HepG2 (cell line): ENCODE results near the gene PSMC2. TPM values are rescaled to one million over a fixed set of nuclear protein-coding genes. Genes with fewer than 3 reads are reported as not detected.

Source experiments
- ARNT ChIP-seq: fragments of 450-650 bp; IDR thresholded peaks from 2 replicates; pipeline ENCODE4 v1.6.1; 2017
- ATRX ChIP-seq: sonication (generic); formaldehyde crosslinking; IDR thresholded peaks from 2 replicates; pipeline ENCODE4 v1.4.0; 2020; ENCODE audit warnings: missing genetic modification reagents, borderline replicate concordance
- ELF3 ChIP-seq: IDR thresholded peaks from 2 replicates; pipeline ENCODE4 v1.6.1; 2016; ENCODE audit warnings: missing genetic modification reagents, missing compliant biosample characterization
- ESRRA ChIP-seq: sonication (generic); formaldehyde crosslinking; IDR thresholded peaks from 2 replicates; pipeline ENCODE4 v1.5.1; 2020; ENCODE audit warnings: mild to moderate bottlenecking, low read depth, missing genetic modification reagents
- FOXJ3 ChIP-seq: sonication (generic); formaldehyde crosslinking; IDR thresholded peaks from 2 replicates; pipeline ENCODE4 v1.4.0; 2020; ENCODE audit warnings: missing genetic modification reagents, mild to moderate bottlenecking, borderline replicate concordance
- FOXK2 ChIP-seq: fragments of 450-650 bp; IDR thresholded peaks from 2 replicates; pipeline ENCODE4 v1.6.1; 2016
- GATAD2A ChIP-seq: IDR thresholded peaks from 2 replicates; pipeline ENCODE4 v1.6.1; 2016
- JARID2 ChIP-seq: sonication (generic); formaldehyde crosslinking; IDR thresholded peaks from 2 replicates; pipeline ENCODE4 v1.8.1; 2023; ENCODE audit warnings: missing genetic modification reagents, inconsistent platforms; ENCODE audit not compliant: insufficient replicate concordance
- LCORL ChIP-seq, 2 experiments: fragments of 450-650 bp in 1 of 2; sonication (generic) in 1 of 2; formaldehyde crosslinking in 1 of 2; IDR thresholded peaks; 2 replicates each; pipeline versions ENCODE4 v1.5.0 to v1.6.1; 2017 to 2020; ENCODE audit warnings: antibody characterized with exemption in 1 of 2, missing genetic modification reagents in 1 of 2
- MIER3 ChIP-seq: IDR thresholded peaks from 2 replicates; pipeline ENCODE4 v1.6.1; 2016; ENCODE audit warnings: missing compliant biosample characterization, borderline replicate concordance
- NR2F1 ChIP-seq, 2 experiments: fragments of 450-650 bp in 1 of 2; formaldehyde crosslinking in 1 of 2; IDR thresholded peaks; 2 replicates each; pipeline versions ENCODE4 v1.5.0 to v1.6.1; 2016 to 2020; ENCODE audit warnings: mild to moderate bottlenecking in 1 of 2, missing compliant biosample characterization in 1 of 2, missing genetic modification reagents in 1 of 2, moderate library complexity in 1 of 2
- PHF21A ChIP-seq: sonication (generic); formaldehyde crosslinking; IDR thresholded peaks from 2 replicates; pipeline ENCODE4 v1.5.0; 2020; ENCODE audit warnings: mild to moderate bottlenecking, missing genetic modification reagents
- SALL1 ChIP-seq: sonication (generic); formaldehyde crosslinking; IDR thresholded peaks from 2 replicates; pipeline ENCODE4 v1.8.0; 2022; ENCODE audit warnings: mild to moderate bottlenecking, missing genetic modification reagents
- SOX13 ChIP-seq, 3 experiments: fragments of 450-650 bp in 1 of 3; sonication (generic) in 1 of 3; formaldehyde crosslinking in 1 of 3; IDR thresholded peaks in 2 of 3; conservative IDR thresholded peaks in 1 of 3; 2 replicates each; pipeline versions ENCODE4 v1.5.0 to v1.6.1; 2016 to 2020; ENCODE audit warnings: antibody characterized with exemption in 1 of 3, mild to moderate bottlenecking in 1 of 3, missing compliant biosample characterization in 1 of 3, missing genetic modification reagents in 1 of 3, moderate library complexity in 1 of 3
- TARDBP ChIP-seq: sonication (generic); formaldehyde crosslinking; IDR thresholded peaks from 2 replicates; pipeline ENCODE4 v1.8.0; 2022; ENCODE audit warnings: mild to moderate bottlenecking, missing genetic modification reagents
- TBX3 ChIP-seq: fragments of 450-650 bp; IDR thresholded peaks from 2 replicates; pipeline ENCODE4 v1.6.1; 2017; ENCODE audit warnings: antibody characterized with exemption, mild to moderate bottlenecking, inconsistent platforms, borderline replicate concordance
- THYN1 ChIP-seq: sonication (generic); formaldehyde crosslinking; IDR thresholded peaks from 2 replicates; pipeline ENCODE4 v1.8.1; 2023; ENCODE audit warnings: low read depth, mild to moderate bottlenecking, moderate library complexity, missing genetic modification reagents, borderline replicate concordance
- ZKSCAN5 ChIP-seq: sonication (generic); formaldehyde crosslinking; IDR thresholded peaks from 2 replicates; pipeline ENCODE4 v1.5.1; 2020; ENCODE audit warnings: mild to moderate bottlenecking, missing genetic modification reagents
- ZMAT3 ChIP-seq: sonication (generic); formaldehyde crosslinking; conservative IDR thresholded peaks from 2 replicates; pipeline ENCODE4 v1.7.0; 2021; ENCODE audit warnings: missing genetic modification reagents
- ZNF292 ChIP-seq: sonication (generic); formaldehyde crosslinking; IDR thresholded peaks from 2 replicates; pipeline ENCODE4 v1.8.1; 2022; ENCODE audit warnings: mild to moderate bottlenecking, low read depth, missing genetic modification reagents, borderline replicate concordance
- ZNF329 ChIP-seq: sonication (generic); formaldehyde crosslinking; IDR thresholded peaks from 2 replicates; pipeline ENCODE4 v1.9.0; 2021; ENCODE audit warnings: low read depth, mild to moderate bottlenecking, missing genetic modification reagents
- ZNF468 ChIP-seq: sonication (generic); formaldehyde crosslinking; IDR thresholded peaks from 2 replicates; pipeline ENCODE4 v1.8.0; 2022; ENCODE audit warnings: mild to moderate bottlenecking, moderate library complexity, missing genetic modification reagents
- ZNF629 ChIP-seq: sonication (generic); formaldehyde crosslinking; conservative IDR thresholded peaks from 2 replicates; pipeline ENCODE4 v1.5.0; 2020; ENCODE audit warnings: missing genetic modification reagents
- ZNF780A ChIP-seq: sonication (generic); formaldehyde crosslinking; IDR thresholded peaks from 2 replicates; pipeline ENCODE4 v1.8.0; 2022; ENCODE audit warnings: mild to moderate bottlenecking, missing genetic modification reagents, moderate library complexity
- ZNF788 ChIP-seq: sonication (generic); formaldehyde crosslinking; IDR thresholded peaks from 2 replicates; pipeline ENCODE4 v1.5.0; 2020; ENCODE audit warnings: mild to moderate bottlenecking, missing genetic modification reagents, borderline replicate concordance
- ZNF816 ChIP-seq: sonication (generic); formaldehyde crosslinking; IDR thresholded peaks from 2 replicates; pipeline ENCODE4 v1.8.0; 2022; ENCODE audit warnings: missing genetic modification reagents, mild to moderate bottlenecking, borderline replicate concordance
- polyA plus RNA-seq, 8 experiments: library from polyadenylated mRNA; depleted of rRNA in 3 of 8; stranded (reverse) in 7 of 8; unstranded in 1 of 8; fragments of >200 nt; fragmentation: Illumina TruSeq in 4 of 8; extraction: Trizol in 4 of 8; gene quantifications; 2 replicates each; pipeline versions ENCODE4 v1.2.1 to v1.2.3, GENCODE V29; 2011 to 2016; ENCODE audit warnings: low read depth in 4 of 8, missing spikeins in 1 of 8, mixed read lengths in 1 of 8; ENCODE audit not compliant: insufficient read depth in 1 of 8
- total RNA-seq, 5 experiments: library from RNA; depleted of rRNA; stranded (reverse); fragments of >200 nt; fragmentation: Illumina TruSeq; extraction: Trizol; gene quantifications; 2 replicates each; pipeline ENCODE4 v1.2.3, GENCODE V29; 2016; ENCODE audit warnings: low read depth in 1 of 5
- TF ChIP-seq, protein P1 (sequence below): sonication (generic); formaldehyde crosslinking; conservative IDR thresholded peaks from 2 replicates; pipeline ENCODE4 v1.4.0; 2020; ENCODE audit warnings: mild to moderate bottlenecking, missing genetic modification reagents, moderate library complexity

Gene PSMC2
- total and polyA plus RNA-seq, 2 of the 13 experiments (the other 11 are each of a cell fraction or from before 2014, with no cell fraction given) = 89.9 to 181 TPM

DNA sequence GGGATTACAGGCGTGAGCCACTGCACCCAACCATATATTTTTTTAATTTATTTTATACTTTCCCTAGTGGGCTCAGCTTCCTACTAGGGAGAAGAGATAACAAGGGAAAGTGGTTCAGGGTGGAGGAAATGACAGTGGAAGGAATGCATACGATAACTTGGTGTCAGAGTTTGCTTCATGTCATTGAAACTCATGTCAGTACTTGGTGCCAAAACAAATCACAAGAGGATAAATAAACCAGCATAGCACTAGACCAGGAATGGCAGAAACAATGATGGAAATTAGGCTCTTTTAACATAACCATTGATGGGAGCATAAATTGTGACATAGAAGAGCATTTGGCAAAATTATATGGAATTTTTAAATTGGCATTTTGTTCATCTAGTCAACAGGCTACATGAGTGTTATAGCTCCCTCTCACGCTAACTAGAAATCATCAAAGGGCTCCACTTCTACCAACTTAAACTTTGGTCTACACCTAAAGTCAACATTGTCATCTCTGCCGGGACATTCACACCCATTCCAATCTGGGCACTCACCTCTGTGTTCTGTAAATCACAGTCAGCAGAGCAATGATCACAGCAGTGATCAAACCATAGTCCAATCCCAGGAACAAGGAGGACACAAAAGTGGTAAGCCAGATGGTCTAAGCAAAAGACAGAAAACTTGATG is 41.2 kb downstream of the PSMC2 start (continued):
- peak; percentile 80; the same call in 1 of the 2 replicates for TF ChIP-seq TARDBP (CRISPR knock-in tag)
- TF ChIP-seq ELF3 (CRISPR knock-in tag) = peak; percentile 68; the same call in 1 of the 2 replicates
- peak; percentile 80 for TF ChIP-seq GATAD2A
- no peak for TF ChIP-seq ATRX (CRISPR knock-in tag)
- TF ChIP-seq ZNF816 (CRISPR knock-in tag) = peak; percentile 49; the same call in 1 of the 2 replicates
- peak; percentile 65; the same call in 1 of the 2 replicates for TF ChIP-seq MIER3 (CRISPR knock-in tag)
- TF ChIP-seq NR2F1 (CRISPR knock-in tag; IDR thresholded peaks at IDR 0.05) = no peak
- peak; percentile 67; the same call in 1 of the 2 replicates for TF ChIP-seq ZNF788 (CRISPR knock-in tag)
- TF ChIP-seq, protein P1, sequence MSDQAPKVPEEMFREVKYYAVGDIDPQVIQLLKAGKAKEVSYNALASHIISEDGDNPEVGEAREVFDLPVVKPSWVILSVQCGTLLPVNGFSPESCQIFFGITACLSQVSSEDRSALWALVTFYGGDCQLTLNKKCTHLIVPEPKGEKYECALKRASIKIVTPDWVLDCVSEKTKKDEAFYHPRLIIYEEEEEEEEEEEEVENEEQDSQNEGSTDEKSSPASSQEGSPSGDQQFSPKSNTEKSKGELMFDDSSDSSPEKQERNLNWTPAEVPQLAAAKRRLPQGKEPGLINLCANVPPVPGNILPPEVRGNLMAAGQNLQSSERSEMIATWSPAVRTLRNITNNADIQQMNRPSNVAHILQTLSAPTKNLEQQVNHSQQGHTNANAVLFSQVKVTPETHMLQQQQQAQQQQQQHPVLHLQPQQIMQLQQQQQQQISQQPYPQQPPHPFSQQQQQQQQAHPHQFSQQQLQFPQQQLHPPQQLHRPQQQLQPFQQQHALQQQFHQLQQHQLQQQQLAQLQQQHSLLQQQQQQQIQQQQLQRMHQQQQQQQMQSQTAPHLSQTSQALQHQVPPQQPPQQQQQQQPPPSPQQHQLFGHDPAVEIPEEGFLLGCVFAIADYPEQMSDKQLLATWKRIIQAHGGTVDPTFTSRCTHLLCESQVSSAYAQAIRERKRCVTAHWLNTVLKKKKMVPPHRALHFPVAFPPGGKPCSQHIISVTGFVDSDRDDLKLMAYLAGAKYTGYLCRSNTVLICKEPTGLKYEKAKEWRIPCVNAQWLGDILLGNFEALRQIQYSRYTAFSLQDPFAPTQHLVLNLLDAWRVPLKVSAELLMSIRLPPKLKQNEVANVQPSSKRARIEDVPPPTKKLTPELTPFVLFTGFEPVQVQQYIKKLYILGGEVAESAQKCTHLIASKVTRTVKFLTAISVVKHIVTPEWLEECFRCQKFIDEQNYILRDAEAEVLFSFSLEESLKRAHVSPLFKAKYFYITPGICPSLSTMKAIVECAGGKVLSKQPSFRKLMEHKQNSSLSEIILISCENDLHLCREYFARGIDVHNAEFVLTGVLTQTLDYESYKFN = peak; percentile 95
- TF ChIP-seq FOXK2 = 0 out of 2 replicates have a peak, but pooled peaks have one; percentile 6
- TF ChIP-seq PHF21A (CRISPR knock-in tag) = peak; percentile 97
- TF ChIP-seq ZNF329 (CRISPR knock-in tag) = no peak
- peak; percentile 97 for TF ChIP-seq ARNT
- peak; percentile 73; the same call in 1 of the 2 replicates for TF ChIP-seq ZMAT3
- TF ChIP-seq JARID2 (CRISPR knock-in tag) = no peak
- TF ChIP-seq SALL1 (CRISPR knock-in tag) = peak; percentile 57; the same call in 1 of the 2 replicates
- peak; percentile 48; the same call in 1 of the 2 replicates for TF ChIP-seq LCORL (IDR thresholded peaks at IDR 0.05)
- TF ChIP-seq LCORL (CRISPR knock-in tag; IDR thresholded peaks at IDR 0.05) = peak; percentile 95
- no peak for TF ChIP-seq THYN1 (CRISPR knock-in tag)
- TF ChIP-seq ZNF292 (CRISPR knock-in tag) = peak; percentile 20; the same call in 1 of the 2 replicates
- TF ChIP-seq ZNF468 (CRISPR knock-in tag) = no peak
- 0 out of 2 replicates have a peak, but pooled peaks have one; percentile 35 for TF ChIP-seq ZNF780A (CRISPR knock-in tag)
- TF ChIP-seq ESRRA (CRISPR knock-in tag) = 0 out of 2 replicates have a peak, but pooled peaks have one; percentile 51
- peak; percentile 85 for TF ChIP-seq TBX3
- peak; percentile 72; the same call in 1 of the 2 replicates for TF ChIP-seq FOXJ3 (CRISPR knock-in tag)
- TF ChIP-seq SOX13 (IDR thresholded peaks at IDR 0.05) = no peak
- TF ChIP-seq SOX13 (CRISPR knock-in tag; conservative IDR thresholded peaks at IDR 0.05 in 1 of 2, IDR thresholded peaks at IDR 0.05 in 1 of 2) = peak in 1 of 2 experiments; percentile 56; a peak in 2 of 4 replicates
- peak; percentile 95 for TF ChIP-seq ZKSCAN5 (CRISPR knock-in tag)
- peak; percentile 64 for TF ChIP-seq ZNF629 (CRISPR knock-in tag)
